ENCODE data around the gene POLR1A. TPM values are rescaled to one million over a fixed set of nuclear protein-coding genes. Genes with fewer than 3 reads are reported as not detected.

POLR1A gene
- total RNA-seq, 2 donors from 2014 or later: 30.3 to 62.0 TPM

DNA sequence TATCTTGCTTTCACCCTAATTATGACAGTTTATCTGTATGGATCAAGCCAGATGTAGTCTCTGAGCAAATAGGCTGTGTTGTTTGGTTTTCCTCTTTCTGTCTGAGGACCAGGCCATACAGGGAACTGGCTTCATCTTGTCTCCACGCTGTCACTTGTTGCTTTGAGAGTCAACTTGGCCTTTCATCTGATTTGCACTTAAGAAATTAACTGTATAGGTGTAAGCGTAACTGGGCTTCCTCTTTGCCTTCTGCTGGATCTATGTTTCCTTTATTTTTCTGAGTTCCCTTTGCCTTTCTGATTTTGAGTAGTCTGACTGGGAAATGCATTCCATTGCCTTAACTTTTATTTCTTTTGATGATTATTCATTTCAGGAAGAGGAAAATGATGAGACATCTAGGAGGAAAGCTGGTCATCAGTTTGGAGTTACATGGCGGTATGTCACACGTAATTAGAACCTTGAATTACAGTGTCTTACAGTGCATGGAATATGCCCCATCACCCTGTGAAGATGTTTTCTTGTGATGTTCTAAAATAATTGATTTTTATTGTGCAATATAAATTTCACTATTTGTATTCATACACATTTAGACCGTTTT is 17.7 kb upstream of the POLR1A start:
- no peaks in the 10 kb centered on the region for H3K4me1 Mint-ChIP-seq

DNA sequence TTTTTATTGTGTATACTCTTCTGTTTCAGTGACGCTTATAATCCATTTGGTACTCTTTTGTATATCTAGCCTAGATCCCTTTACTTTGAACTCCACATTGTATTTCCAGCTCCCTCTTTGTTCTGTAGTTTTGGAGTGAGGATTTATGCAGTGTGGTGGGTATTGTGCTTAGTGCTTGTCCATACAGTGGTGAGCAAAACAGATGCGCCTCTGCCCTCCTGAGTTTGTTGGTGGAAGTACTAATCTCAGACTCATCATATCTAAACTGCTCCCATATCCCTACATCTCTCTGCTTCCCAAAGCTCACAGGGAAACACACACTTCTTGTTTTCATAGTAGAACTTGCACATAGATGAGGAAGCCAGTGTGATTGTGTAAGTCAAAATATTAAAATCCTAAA is 12.4 kb upstream of the POLR1A start:
- H3K36me3 Mint-ChIP-seq (ENCODE audit: low read depth): peaks cover 100% of the 10 kb centered on the region
- H3K4me1 Mint-ChIP-seq: no peaks in the 10 kb centered on the region
- no peaks in the 10 kb centered on the region for H3K9me3 Mint-ChIP-seq
- ATAC-seq (replicated peaks): no peak
- H3K4me3 Mint-ChIP-seq: no peak overlapping the region
- H3K27me3 Mint-ChIP-seq: no peaks in the 10 kb centered on the region
- H3K27ac Mint-ChIP-seq: no peak overlapping the region

More for the DNA sequence above, 17.7 kb upstream of the POLR1A start:
- Mint-ChIP-seq H3K4me3 (no peak overlapping the region), H3K9me3 (no peaks in the 10 kb centered on the region), H3K27ac (no peak overlapping the region), H3K27me3 (no peaks in the 10 kb centered on the region), H3K36me3 (ENCODE audit: low read depth) (peaks cover 100% of the 10 kb centered on the region)
- ATAC-seq (replicated peaks): no peak

DNA sequence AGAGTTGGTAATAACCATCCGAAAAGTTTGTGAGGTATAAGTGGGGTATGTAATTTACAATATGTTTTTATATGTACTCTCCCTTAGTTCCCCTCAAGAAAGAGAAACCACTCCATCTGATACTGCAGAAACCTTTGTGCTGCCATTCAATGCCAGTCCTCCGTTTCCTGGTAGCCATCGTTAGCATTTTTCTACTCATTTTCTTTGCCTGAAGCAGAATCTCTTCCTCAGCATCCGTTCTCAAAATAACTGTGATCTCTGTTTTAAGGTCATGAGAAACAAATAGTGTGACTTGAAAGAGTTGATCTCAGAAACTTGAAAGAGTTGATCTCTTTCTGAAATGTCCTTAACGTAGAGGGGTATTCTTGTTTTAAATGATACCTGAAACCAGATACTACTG is 1.3 kb upstream of the POLR1A start:
- peak overlapping the region; percentile 99 for H3K27ac Mint-ChIP-seq
- no peaks in the 10 kb centered on the region for H3K9me3 Mint-ChIP-seq
- no peaks in the 10 kb centered on the region for H3K27me3 Mint-ChIP-seq
- ATAC-seq (replicated peaks): peak; percentile 13
- peaks cover 92% of the 10 kb centered on the region for H3K36me3 Mint-ChIP-seq (ENCODE audit: low read depth)
- H3K4me1 Mint-ChIP-seq: peaks cover 44% of the 10 kb centered on the region
- H3K4me3 Mint-ChIP-seq: peak overlapping the region; percentile 90

DNA sequence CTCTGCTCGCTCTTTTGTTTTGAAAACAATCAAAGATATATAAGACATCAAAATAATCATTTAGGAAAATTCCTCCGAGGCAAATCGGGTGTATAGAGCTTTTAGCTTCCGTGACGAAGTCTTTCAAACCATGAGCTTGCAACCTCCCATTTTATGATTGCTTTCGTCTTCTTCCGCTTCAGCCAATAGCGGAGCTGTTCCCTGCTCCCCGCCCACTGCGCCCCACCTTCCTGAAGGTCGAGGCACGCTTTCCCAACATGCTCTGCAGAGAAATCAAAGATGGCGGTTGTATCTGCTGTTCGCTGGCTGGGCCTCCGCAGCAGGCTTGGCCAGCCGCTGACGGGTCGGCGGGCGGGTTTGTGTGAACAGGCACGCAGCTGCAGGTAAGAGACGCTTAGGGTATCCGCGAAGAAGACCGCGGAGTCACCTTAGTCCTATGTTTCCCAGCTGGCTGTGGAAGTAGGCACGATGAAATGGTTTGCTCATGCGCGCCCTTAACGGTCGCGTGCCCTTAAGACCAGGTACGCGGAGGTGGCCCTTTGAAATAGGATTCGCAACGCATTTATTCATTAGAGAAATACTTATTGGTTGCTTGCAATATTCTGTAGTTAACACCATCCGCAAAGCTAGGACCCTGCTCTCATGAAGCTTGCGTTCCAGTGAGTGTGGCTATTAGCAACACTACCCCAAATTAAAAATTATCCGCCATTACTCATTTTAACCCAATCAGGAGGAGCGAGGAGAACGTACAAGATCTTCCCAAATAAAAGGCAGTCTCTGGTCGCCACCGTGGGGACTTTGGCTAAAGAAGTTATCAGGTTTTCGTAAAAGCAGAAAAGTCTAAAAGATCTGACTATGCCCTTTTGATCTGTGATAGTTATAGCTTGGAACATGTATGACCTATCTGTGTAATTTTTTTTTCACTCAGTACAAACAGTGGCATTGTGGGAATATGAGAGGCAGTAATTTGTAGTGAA is 571 bp upstream of the POLR1A start, which contains the start of gene PTCD3:
Gene PTCD3, plus strand, starts transcription at position 267 of the 977 bp plus-strand sequence. Its CDS starts 13 bp downstream, at position 280.
- H3K4me3 Mint-ChIP-seq: peak within 1 kb of the TSS; percentile 90
- ATAC-seq (replicated peaks): peak; percentile 94
- no peaks in the 10 kb centered on the region for H3K9me3 Mint-ChIP-seq
- H3K4me1 Mint-ChIP-seq: peaks cover 51% of the 10 kb centered on the region
- no peaks in the 10 kb centered on the region for H3K27me3 Mint-ChIP-seq
- peak within 1 kb of the TSS; percentile 99 for H3K27ac Mint-ChIP-seq
- peaks cover 96% of the 10 kb centered on the region for H3K36me3 Mint-ChIP-seq (ENCODE audit: low read depth)

DNA sequence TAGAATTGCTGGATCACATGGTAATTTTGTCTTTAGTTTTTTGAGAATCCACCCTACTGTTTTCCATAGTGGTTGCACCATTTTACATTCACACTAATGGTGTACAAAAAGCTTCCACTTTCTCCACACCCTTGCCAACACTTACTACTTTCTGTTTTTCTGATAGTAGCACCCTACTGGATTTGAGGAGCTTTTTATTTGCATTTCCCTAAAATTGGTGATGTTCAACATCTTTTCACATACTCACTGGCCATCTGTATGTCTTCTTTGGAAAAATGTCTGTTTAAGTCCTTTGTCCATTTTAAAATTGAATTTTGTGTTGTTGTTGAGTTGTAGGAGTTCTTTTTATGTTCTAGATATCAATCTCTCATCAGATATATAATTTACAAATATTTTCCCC is 3.5 kb downstream of the POLR1A start:
- Mint-ChIP-seq H3K9me3 (no peaks in the 10 kb centered on the region), H3K4me1 (peaks cover 38% of the 10 kb centered on the region), H3K36me3 (ENCODE audit: low read depth) (peaks cover 95% of the 10 kb centered on the region), H3K27ac (peak overlapping the region; percentile 64), H3K27me3 (no peaks in the 10 kb centered on the region), H3K4me3 (peak overlapping the region; percentile 90)
- no peak for ATAC-seq (replicated peaks)

DNA sequence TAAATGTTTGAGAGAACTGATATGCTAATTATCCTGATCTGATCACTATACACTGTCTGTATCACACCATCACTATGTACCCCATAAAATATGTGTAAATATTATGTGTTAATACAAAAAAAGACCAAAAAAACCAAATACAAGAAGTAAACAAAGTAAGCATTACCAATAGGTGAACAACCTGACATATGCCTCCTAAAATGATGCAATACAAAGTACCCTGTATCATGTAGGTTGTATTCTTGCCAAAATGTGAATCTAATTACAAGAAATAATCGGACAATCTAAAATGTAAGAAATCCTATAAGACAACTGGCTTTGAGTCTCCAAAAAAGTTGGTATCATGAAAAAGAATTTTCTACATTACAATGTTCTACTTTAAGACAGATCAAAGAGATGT is 7.8 kb downstream of the POLR1A start:
- Mint-ChIP-seq H3K4me1 (peaks cover 29% of the 10 kb centered on the region), H3K36me3 (ENCODE audit: low read depth) (peaks cover 98% of the 10 kb centered on the region), H3K9me3 (no peaks in the 10 kb centered on the region), H3K27me3 (no peaks in the 10 kb centered on the region), H3K4me3 (no peak overlapping the region), H3K27ac (no peak overlapping the region)
- no peak for ATAC-seq (replicated peaks)

DNA sequence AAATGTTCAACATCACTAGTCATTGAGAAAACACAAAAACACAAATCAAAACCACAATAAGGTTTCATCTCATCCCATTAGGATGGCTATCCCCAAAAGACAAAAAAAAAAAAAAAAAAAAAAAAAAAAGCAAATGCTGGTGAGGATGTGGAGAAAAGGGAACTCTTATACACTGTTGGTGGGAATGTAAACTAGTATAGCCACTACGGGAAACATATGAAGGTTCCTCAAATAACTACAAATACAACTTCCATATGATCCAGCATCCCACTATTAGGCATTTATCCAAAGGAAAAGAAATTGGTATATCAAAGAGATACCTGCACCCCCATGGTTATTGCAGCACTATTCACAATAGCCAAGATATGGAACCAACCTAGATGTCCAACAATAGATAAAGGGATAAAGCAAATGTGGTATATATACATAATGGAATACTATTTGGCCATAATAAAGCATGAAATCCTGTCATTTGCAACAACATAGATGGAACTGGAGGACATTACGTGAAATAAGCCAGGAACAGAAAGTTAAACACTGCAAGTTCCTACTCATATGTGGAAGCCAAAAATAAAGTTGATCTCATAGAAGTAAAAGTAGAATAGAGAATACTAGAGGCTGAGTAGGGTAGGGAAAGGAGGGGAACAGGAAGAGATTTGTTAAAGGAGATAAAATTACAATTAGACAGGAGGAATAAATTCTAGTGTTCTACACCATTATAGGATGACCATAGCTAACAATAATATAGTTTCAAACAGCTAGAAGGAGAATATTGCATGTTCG is 8.4 kb downstream of the POLR1A start:
- no peak overlapping the region for H3K27ac Mint-ChIP-seq
- no peaks in the 10 kb centered on the region for H3K27me3 Mint-ChIP-seq
- peaks cover 98% of the 10 kb centered on the region for H3K36me3 Mint-ChIP-seq (ENCODE audit: low read depth)
- H3K9me3 Mint-ChIP-seq: no peaks in the 10 kb centered on the region
- H3K4me3 Mint-ChIP-seq: no peak overlapping the region
- peaks cover 23% of the 10 kb centered on the region for H3K4me1 Mint-ChIP-seq
- ATAC-seq (replicated peaks): no peak

DNA sequence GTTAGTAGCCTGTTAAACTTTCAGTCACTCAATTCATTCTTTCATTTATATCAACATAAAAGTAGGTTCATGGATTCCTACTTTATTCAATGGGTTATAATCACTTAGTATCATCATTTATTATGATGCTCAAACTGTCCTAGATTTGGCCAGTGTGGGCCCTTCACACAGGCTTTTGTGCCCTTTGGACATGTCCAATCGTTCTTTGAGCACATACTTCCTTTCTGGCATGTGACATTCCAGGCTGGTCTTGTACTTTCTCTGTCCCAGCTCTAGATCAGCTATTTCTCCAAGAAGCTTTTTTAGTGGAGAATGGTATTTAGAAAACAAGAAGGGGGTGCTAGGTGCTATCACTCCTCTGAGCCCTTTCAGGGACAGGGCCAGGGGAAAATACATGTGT is 11.5 kb downstream of the POLR1A start:
- Mint-ChIP-seq H3K9me3 (no peaks in the 10 kb centered on the region), H3K27me3 (no peaks in the 10 kb centered on the region), H3K27ac (peak overlapping the region; percentile 40), H3K36me3 (ENCODE audit: low read depth) (peaks cover 96% of the 10 kb centered on the region), H3K4me3 (no peak overlapping the region), H3K4me1 (peaks cover 13% of the 10 kb centered on the region)
- no peak for ATAC-seq (replicated peaks)

DNA sequence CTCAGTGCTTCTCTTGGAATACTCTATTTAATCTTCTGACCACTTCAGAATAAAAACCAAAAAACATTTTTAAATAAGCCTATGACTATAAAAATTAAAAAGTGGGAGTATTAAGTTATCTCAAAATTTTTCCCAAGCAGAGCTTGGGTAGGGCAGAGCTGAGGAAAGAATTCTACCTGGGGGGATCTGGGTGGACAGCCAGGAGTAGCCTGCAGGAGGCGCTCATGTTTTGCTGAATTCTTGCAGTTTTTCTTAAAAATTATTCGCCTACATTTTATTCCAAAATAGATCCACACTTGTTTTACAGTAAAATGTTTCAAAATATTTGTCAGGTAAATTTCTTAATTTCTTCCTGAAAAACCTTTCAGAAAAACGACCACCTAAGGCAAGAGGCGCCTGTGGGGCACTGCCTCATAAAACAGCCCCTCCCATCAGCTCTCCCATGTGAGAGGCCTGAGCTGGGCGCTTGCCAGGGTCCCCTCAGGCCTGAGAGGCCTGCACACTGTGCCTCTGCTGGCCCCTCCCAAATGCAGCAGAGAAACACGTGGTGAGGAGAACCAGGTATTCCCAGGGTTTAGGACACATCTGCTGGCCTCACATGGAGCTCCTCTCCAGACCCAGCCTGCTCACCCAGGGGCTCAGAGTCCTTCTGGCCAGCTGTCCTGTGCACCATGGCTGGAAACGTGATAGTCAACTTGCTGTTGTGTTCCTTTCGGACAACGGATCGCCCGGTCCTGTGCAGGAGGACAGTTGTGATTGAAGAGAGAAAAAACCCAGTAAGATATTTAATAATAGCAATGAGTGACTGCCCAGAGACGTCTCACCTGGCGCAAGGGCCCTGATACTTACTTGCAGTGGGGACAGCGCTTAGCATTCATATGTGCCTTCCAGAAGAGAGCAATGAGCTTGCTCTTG is 17.5 kb downstream of the POLR1A start:
- no peak overlapping the region for H3K4me3 Mint-ChIP-seq
- no peaks in the 10 kb centered on the region for H3K4me1 Mint-ChIP-seq
- no peaks in the 10 kb centered on the region for H3K27me3 Mint-ChIP-seq
- H3K9me3 Mint-ChIP-seq: no peaks in the 10 kb centered on the region
- no peak for ATAC-seq (replicated peaks)
- H3K36me3 Mint-ChIP-seq (ENCODE audit: low read depth): peaks cover 96% of the 10 kb centered on the region
- no peak overlapping the region for H3K27ac Mint-ChIP-seq

DNA sequence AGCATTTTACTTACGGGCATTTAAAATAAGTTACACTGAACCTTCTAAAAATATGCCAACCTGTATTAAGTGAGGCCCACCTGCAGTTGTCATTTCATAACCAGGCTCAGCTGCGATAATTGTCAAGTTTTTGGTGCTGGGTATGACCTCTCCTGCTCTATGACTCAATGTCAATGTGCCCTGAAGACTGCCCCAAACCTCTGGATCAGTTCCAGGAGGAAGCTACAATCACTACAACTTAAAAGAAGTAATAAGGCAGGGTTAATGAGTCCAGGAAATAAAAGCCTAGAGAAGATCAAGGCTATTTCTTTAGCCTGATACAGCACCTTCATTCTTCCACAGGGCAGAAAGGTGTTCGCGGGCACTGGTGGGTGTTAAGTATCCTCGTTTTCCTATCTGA is 22.9 kb downstream of the POLR1A start:
- no peaks in the 10 kb centered on the region for H3K9me3 Mint-ChIP-seq
- peak overlapping the region; percentile 28 for H3K27ac Mint-ChIP-seq
- no peak overlapping the region for H3K4me3 Mint-ChIP-seq
- H3K36me3 Mint-ChIP-seq (ENCODE audit: low read depth): peaks cover 97% of the 10 kb centered on the region
- ATAC-seq (replicated peaks): no peak
- no peaks in the 10 kb centered on the region for H3K27me3 Mint-ChIP-seq
- peaks cover 14% of the 10 kb centered on the region for H3K4me1 Mint-ChIP-seq

DNA sequence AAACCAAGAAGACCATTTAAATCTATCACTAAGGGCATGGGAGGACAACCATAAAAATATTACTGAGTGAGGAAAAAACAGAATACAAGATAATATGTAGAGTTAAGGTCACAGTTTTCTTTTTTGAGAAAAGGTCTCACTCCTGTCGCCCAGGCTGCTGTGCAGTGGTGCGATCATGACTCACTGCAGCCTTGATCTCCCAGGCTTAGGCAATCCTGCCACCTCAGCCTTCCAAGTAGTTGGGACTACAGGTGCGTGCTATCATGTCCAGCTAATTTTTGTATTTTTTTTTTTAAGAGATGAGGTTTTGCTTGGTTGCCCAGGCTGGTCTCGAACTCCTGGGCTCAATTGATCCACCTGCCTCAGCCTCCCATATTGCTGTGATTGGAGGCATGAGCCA is 24.0 kb downstream of the POLR1A start:
- Mint-ChIP-seq H3K27ac (no peak overlapping the region), H3K4me3 (no peak overlapping the region), H3K27me3 (no peaks in the 10 kb centered on the region), H3K4me1 (peaks cover 14% of the 10 kb centered on the region), H3K36me3 (ENCODE audit: low read depth) (peaks cover 97% of the 10 kb centered on the region), H3K9me3 (no peaks in the 10 kb centered on the region)
- no peak for ATAC-seq (replicated peaks)

DNA sequence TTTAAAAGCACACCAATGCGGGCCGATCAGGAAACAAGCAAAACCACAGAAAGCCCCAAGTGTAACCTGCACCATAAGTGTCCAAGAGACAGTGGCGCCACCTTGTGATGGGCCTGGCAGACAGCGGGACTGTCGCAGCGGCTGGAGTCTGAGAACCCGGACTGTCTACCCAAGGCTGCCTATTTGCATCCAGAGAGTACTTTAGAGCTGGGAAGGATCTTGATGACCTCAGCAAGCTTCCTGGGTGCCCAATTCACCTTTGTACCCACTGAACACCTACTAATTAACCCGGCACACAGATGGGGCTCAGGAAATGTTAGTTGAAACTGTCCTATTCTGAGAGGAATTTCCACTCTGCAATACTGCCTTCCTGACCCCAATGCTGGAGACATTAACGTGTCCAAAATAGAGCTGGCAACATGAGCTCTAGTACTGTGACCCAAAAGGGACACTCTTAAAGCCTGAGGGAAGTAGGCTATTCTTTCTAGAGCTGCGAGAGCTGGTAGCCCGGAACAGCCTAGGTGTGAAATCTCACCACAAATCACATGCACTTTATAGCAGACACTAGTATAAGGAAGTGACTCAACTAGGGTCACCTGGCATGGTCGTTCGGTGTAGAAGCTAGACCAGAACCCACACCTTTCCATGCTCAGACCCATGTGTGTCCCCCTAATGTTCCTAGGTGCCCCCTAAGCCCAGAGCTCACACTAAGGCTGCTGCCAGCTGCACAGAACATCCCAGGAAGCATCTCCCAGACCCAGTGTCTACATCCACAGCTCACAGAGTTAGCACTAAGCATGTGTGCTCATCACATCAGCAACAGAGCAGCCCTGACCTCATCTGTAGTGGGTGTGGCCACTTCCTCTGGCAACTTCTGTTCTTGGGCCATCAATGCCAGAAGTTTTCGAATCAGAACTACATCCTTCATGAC is 25.4 kb downstream of the POLR1A start:
- Mint-ChIP-seq H3K4me1 (peaks cover 14% of the 10 kb centered on the region), H3K27ac (peak overlapping the region; percentile 68), H3K4me3 (peak overlapping the region; percentile 6), H3K36me3 (ENCODE audit: low read depth) (peaks cover 97% of the 10 kb centered on the region), H3K9me3 (no peaks in the 10 kb centered on the region), H3K27me3 (no peaks in the 10 kb centered on the region)
- peak; percentile 88 for ATAC-seq (replicated peaks)

All from activated T-helper 17 cell treated with anti-CD3 and anti-CD28 coated beads, Interleukin-2, amount 50 U/mL, for 72 hours (primary cell).